Gastrocnemius medialis (tissue), 4 donors: ENCODE data around the gene RNU7-1. TPM values are rescaled to one million over a fixed set of nuclear protein-coding genes. Genes with fewer than 3 reads are reported as not detected.

Source experiments
- ATAC-seq, 2 donors: fragments of 150-250 bp; one replicate each; pipeline ENCODE4 v1.9.1; 2016
- DNase-seq, 2 donors: peaks; one replicate each; pipeline ENCODE4 v3.0.0-alpha.2; 2019
- H3K27ac ChIP-seq, 4 donors: fragments of 200-600 bp; sonication (generic); 1 replicate in 1 of 4; 2 replicates in 3 of 4; pipeline ENCODE4 v1.5.1; 2016 to 2018; ENCODE audit warnings: mild to moderate bottlenecking in 2 of 4, moderate library complexity in 1 of 4
- H3K27me3 ChIP-seq, 3 donors: fragments of 200-600 bp; sonication (generic) in 2 of 3; 1 replicate in 1 of 3; 2 replicates in 2 of 3; pipeline versions ENCODE4 v1.5.1 to v1.6.0; 2016 to 2019; ENCODE audit warnings: mild to moderate bottlenecking in 1 of 3, moderate library complexity in 1 of 3
- H3K36me3 ChIP-seq, 2 donors: fragments of 200-600 bp; sonication (generic) in 1 of 2; one replicate each; pipeline ENCODE4 v1.5.1; 2017 to 2018
- H3K4me1 ChIP-seq, 2 donors: fragments of 200-600 bp; sonication (generic) in 1 of 2; one replicate each; pipeline ENCODE4 v1.5.1; 2016 to 2017; ENCODE audit warnings: mild to moderate bottlenecking in 2 of 2
- H3K4me3 ChIP-seq, 4 donors: fragments of 200-600 bp; sonication (generic) in 3 of 4; 1 replicate in 1 of 4; 2 replicates in 3 of 4; pipeline ENCODE4 v1.5.1; 2016 to 2019; ENCODE audit warnings: mild to moderate bottlenecking in 2 of 4
- H3K9me3 ChIP-seq, 3 donors: fragments of 200-600 bp; sonication (generic) in 2 of 3; 1 replicate in 1 of 3; 2 replicates in 2 of 3; pipeline ENCODE4 v1.5.1; 2016 to 2019
- POLR2A ChIP-seq, 2 donors: fragments of 450-650 bp; IDR thresholded peaks; one replicate each; pipeline ENCODE4 v1.6.1; 2017; ENCODE audit warnings: antibody characterized with exemption in 2 of 2, mild to moderate bottlenecking in 2 of 2, moderate library complexity in 2 of 2
- in situ Hi-C, 4 donors: fragments of 200-750 bp; cut with MboI; loops; one replicate each; pipeline versions ENCODE4 v1.15.0 to v1.8.0; 2017; ENCODE audit warnings: low sequenced_read_pairs in 4 of 4
- intact Hi-C: fragments of 100-400 bp; cut with DNase I; formaldehyde crosslinking; loops from one replicate; pipeline ENCODE4 v1.15.1; 2023; ENCODE audit warnings: low total_unique reads
- total RNA-seq, 4 donors: library from RNA; depleted of rRNA; stranded (reverse); fragments of >200 nt; gene quantifications; one replicate each; pipeline versions ENCODE4 v1.1.0 to v1.2.3, GENCODE V29; 2016
- TF ChIP-seq, protein P1 (sequence below), 5 experiments: fragments of 450-650 bp in 3 of 5; fragments of 200-600 bp in 2 of 5; sonication (generic) in 2 of 5; IDR thresholded peaks in 4 of 5; conservative IDR thresholded peaks in 1 of 5; 1 replicate in 4 of 5; 2 replicates in 1 of 5; pipeline ENCODE4 v1.5.1; 2016 to 2019; ENCODE audit warnings: antibody characterized with exemption in 5 of 5, mild to moderate bottlenecking in 3 of 5, moderate library complexity in 3 of 5

RNU7-1 gene
- total RNA-seq, 4 donors from 2014 or later = not detected

DNA sequence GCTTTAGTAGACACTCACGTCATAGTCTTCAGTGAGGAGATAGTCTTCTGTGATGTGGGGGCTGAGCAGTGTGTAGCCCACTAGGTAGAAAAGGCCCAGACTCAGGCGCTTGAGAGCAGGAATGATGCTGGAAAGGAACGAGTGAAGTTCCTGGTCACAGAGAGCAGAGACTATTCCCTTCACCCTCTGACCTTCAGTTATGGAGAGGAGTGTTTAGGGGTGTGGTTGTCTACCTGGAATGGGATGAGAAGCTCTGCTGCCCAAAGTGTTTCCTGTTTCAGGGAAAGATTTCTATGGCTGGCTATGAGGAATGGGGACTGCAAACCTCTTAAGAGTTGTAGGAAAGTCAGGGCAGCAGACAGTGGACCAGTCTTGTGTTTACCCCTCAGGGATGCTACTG is 35.8 kb downstream of the RNU7-1 start:
- ATAC-seq (no peak), DNase-seq (no peak)
- Histone ChIP-seq H3K27me3 (no peaks in the 10 kb centered on the region), H3K27ac (peak overlapping the region in 1 of 4 donors; percentile 52), H3K9me3 (no peaks in the 10 kb centered on the region), H3K4me3 (no peak overlapping the region), H3K4me1 (no peaks in the 10 kb centered on the region), H3K36me3 (peaks cover 0 to 89% of the 10 kb centered on the region in 2 donors)
- no peak for TF ChIP-seq POLR2A (IDR thresholded peaks at IDR 0.05)
- TF ChIP-seq, protein P1, sequence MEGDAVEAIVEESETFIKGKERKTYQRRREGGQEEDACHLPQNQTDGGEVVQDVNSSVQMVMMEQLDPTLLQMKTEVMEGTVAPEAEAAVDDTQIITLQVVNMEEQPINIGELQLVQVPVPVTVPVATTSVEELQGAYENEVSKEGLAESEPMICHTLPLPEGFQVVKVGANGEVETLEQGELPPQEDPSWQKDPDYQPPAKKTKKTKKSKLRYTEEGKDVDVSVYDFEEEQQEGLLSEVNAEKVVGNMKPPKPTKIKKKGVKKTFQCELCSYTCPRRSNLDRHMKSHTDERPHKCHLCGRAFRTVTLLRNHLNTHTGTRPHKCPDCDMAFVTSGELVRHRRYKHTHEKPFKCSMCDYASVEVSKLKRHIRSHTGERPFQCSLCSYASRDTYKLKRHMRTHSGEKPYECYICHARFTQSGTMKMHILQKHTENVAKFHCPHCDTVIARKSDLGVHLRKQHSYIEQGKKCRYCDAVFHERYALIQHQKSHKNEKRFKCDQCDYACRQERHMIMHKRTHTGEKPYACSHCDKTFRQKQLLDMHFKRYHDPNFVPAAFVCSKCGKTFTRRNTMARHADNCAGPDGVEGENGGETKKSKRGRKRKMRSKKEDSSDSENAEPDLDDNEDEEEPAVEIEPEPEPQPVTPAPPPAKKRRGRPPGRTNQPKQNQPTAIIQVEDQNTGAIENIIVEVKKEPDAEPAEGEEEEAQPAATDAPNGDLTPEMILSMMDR (IDR thresholded peaks at IDR 0.05 in 4 of 5, conservative IDR thresholded peaks at IDR 0.05 in 1 of 5) = no peak
- in situ Hi-C loops (no loop called here), intact Hi-C loops (loop anchor here (10.0 kb wide), 1 partner anchor 295 kb away; the partner anchor contains the start of gene ZNF384)

DNA sequence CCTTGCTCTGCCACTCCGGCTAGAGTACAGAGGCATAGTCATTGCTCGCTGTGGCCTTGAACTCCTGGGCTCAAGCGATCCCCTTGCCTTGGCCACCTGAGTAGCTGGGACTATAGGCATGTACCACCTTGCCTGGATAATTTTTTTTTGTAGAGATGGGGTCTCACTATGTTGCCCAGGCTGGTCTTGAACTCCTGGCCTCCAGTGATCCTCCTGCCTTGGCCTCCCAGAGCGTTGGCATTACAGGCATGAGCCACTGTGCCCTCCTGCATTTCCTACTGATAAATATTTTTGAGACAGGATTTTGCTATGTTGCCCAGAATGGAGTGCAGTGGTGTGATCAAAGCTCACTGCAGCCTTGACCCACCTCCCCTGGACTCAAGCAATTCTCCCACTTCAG is 36.5 kb downstream of the RNU7-1 start:
- in situ Hi-C loops (no loop called here), intact Hi-C loops (no loop called here)
- Histone ChIP-seq H3K4me1 (no peaks in the 10 kb centered on the region), H3K4me3 (no peak overlapping the region), H3K27ac (peak overlapping the region in 1 of 4 donors; percentile 43), H3K9me3 (no peaks in the 10 kb centered on the region), H3K36me3 (peaks cover 0 to 83% of the 10 kb centered on the region in 2 donors), H3K27me3 (no peaks in the 10 kb centered on the region)
- DNase-seq (no peak), ATAC-seq (no peak)
- TF ChIP-seq, protein P1 (IDR thresholded peaks at IDR 0.05 in 4 of 5, conservative IDR thresholded peaks at IDR 0.05 in 1 of 5) = no peak
- TF ChIP-seq POLR2A (IDR thresholded peaks at IDR 0.05) = no peak

DNA sequence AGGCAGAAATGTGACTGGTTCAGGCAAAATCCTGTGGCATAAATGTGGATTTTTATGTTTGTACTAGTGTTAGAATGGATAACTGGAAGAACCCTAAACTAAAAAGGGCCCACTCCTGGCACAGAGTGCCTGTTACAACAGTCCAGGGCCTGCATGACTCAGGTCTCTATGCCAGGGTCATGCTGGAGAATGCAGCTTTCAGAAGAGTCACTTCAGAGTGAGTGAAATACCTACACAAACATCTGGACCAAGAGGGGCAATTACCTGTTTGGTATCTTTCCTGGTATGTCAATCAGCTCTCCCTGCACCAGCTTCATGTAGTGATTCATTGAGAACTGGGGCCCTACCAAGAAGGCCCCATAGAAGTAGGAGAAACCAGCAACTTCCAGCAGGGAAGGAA is 37.1 kb downstream of the RNU7-1 start:
- Histone ChIP-seq H3K4me1 (no peaks in the 10 kb centered on the region), H3K27ac (peak overlapping the region in 2 of 4 donors; percentile 34 to 43), H3K9me3 (no peaks in the 10 kb centered on the region), H3K27me3 (no peaks in the 10 kb centered on the region), H3K4me3 (no peak overlapping the region), H3K36me3 (peaks cover 0 to 76% of the 10 kb centered on the region in 2 donors)
- in situ Hi-C loops = no loop called here
- no peak for TF ChIP-seq POLR2A (IDR thresholded peaks at IDR 0.05)
- TF ChIP-seq, protein P1 (IDR thresholded peaks at IDR 0.05 in 4 of 5, conservative IDR thresholded peaks at IDR 0.05 in 1 of 5) = no peak
- intact Hi-C loops = no loop called here
- ATAC-seq = no peak
- DNase-seq = no peak

DNA sequence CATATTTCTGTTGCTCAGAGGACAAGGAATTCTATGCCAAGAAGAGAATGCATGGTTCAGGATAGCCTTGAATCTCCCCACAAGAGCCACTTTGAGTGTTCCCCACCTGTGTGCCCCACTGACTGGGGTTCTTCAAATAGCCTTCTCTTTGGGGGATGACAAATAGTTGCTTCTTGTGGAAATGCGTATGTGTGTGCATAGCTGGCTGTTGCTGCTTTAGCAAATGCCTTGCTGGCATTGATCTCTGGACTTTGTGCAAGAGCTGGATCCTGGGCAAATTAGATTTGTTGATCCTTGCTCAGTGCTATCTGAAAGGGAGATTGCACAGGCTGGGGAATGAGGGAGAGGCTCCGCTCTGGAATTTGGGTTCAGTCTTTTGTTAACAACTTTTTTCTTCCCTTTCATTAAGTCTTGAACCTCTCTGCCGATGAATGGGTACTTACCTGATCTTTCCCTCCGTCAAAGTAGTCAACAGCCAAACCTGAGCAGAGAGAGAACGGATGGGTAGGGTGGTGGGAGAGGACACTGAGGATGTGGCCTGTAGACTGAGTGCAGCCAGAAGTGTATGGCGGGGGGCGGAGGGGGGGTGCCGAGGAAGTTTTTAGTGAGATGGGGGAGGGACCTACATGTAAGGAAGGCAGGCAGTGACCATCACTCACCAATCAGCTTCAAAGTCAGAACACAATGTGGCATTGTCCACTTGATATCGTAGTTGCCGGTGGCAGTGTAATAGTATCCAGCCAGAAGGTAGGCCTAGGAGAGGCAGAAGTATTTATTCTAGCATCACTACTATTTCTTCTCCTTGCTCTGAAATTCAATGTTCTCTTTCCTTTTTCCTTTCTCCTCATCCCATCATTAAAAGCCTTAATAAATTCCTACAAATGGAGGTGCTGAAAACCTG is 37.8 kb downstream of the RNU7-1 start:
- TF ChIP-seq, protein P1 (IDR thresholded peaks at IDR 0.05 in 4 of 5, conservative IDR thresholded peaks at IDR 0.05 in 1 of 5) = no peak
- no peak for TF ChIP-seq POLR2A (IDR thresholded peaks at IDR 0.05)

More for the DNA sequence above, 37.8 kb downstream of the RNU7-1 start:
- intact Hi-C loops = no loop called here
- H3K36me3 ChIP-seq = peaks cover 0 to 70% of the 10 kb centered on the region in 2 donors
- ATAC-seq (no peak), DNase-seq (no peak)
- H3K4me1 ChIP-seq = no peaks in the 10 kb centered on the region
- in situ Hi-C loops = no loop called here
- no peaks in the 10 kb centered on the region for H3K27me3 ChIP-seq
- H3K4me3 ChIP-seq = no peak overlapping the region
- H3K27ac ChIP-seq = peak overlapping the region in 1 of 4 donors; percentile 43
- H3K9me3 ChIP-seq = no peaks in the 10 kb centered on the region
